A549 treated with CpdA at 1 μM for 4 hours (cell line): ENCODE data around the gene VSTM2B. TPM values are rescaled to one million over a fixed set of nuclear protein-coding genes. Genes with fewer than 3 reads are reported as not detected.

Experiments used
- total RNA-seq: library from RNA; stranded (reverse); fragments of 200-300 nt; extraction: Qiagen RNA extraction; gene quantifications from 5 replicates; pipeline ENCODE4 v1.2.3, GENCODE V29; 2022; ENCODE audit warnings: low read depth

The VSTM2B gene
- not detected in 5 replicates for total RNA-seq

GRCh38 chr19:29525901-29526729 is at the start of gene VSTM2B:
TSS of gene VSTM2B (plus strand) at chr19:29525994. CDS start at chr19:29526584, 590 bp downstream.

GRCh38 chr19:29605653-29606419 is 80.0 kb downstream of the VSTM2B start, which contains the start of gene POP4:
TSS of gene POP4 (plus strand) at chr19:29606283. CDS start at chr19:29606319, 36 bp downstream.

Other genes with a start within 250 kb of the VSTM2B start
- gene POP4, start 80.3 kb downstream of the VSTM2B start, total RNA-seq, result 182 to 226 TPM (median 197 TPM) in 5 replicates
- 7.2 to 11.2 TPM (median 10.0 TPM) in 5 replicates for gene PLEKHF1, start 139.5 kb downstream of the VSTM2B start, total RNA-seq
- gene C19orf12, start 189.3 kb downstream of the VSTM2B start, total RNA-seq, result 38.0 to 50.7 TPM (median 47.0 TPM) in 5 replicates